ENCODE data around the gene PCYT1A.

GRCh38 chr3:196254376-196255283 lies 32.9 kb downstream of the PCYT1A start:
- no peak for TF ChIP-seq CTCF (IDR thresholded peaks at IDR 0.05)
- no peak for TF ChIP-seq POLR2A (IDR thresholded peaks at IDR 0.05)

Data from prostate gland (tissue), 2 donors.